HFF-Myc (cell line): Measurements from ENCODE around the gene HSPB7.

Experiments used
- DNase-seq: peaks from one replicate; pipeline ENCODE4 v3.0.0-alpha.2; 2011; ENCODE audit warnings: low read depth; ENCODE audit errors: extremely low read depth
- H3K4me3 ChIP-seq: replicated peaks from 2 replicates; pipeline ENCODE4 v1.5.1; 2011; ENCODE audit warnings: low read depth, mild to moderate bottlenecking, control low read depth, low read length
- CTCF ChIP-seq: IDR thresholded peaks from 2 replicates; pipeline ENCODE4 v1.5.1; 2012; ENCODE audit warnings: mild to moderate bottlenecking, low read depth, low read length, control low read depth; ENCODE audit errors: missing control alignments

HSPB7 gene

GRCh38 chr1:15998929-15999328, 18.9 kb downstream of the HSPB7 start:
- no peak for TF ChIP-seq CTCF
- no peak overlapping the region for H3K4me3 ChIP-seq
- no peak for DNase-seq

- no peak for TF ChIP-seq CTCF
- H3K4me3 ChIP-seq, result no peak overlapping the region
These were observed 20.1 kb downstream of the HSPB7 start for GRCh38 chr1:15997637-15998280.

GRCh38 chr1:15997076-15997585, 20.7 kb downstream of the HSPB7 start:
- H3K4me3 ChIP-seq, result no peak overlapping the region
- no peak for TF ChIP-seq CTCF
- no peak for DNase-seq

More at GRCh38 chr1:15997637-15998280, 20.1 kb downstream of the HSPB7 start:
- DNase-seq, result no peak

- no peak for DNase-seq
- no peak overlapping the region for H3K4me3 ChIP-seq
- peak; percentile 72 for TF ChIP-seq CTCF
These were observed 23.1 kb downstream of the HSPB7 start for GRCh38 chr1:15994590-15995351.

- no peak for DNase-seq
- H3K4me3 ChIP-seq, result no peak overlapping the region
- no peak for TF ChIP-seq CTCF
These were observed 23.8 kb downstream of the HSPB7 start for GRCh38 chr1:15994081-15994480.

- no peak overlapping the region for H3K4me3 ChIP-seq
- no peak for TF ChIP-seq CTCF
- no peak for DNase-seq
These were observed 24.2 kb downstream of the HSPB7 start for GRCh38 chr1:15993666-15994065.
